GM18873 (cell line): ENCODE results near the gene LRRC8D.
"Not testable (repeated sequence)": the region's sequence is repeated elsewhere in the genome, so short reads cannot be mapped to it uniquely, and the experiment has no call there.

Experiments used
- ATAC-seq: cut with Tn5 transposase; IDR thresholded peaks from one replicate; pipeline ENCODE4 v1.9.1; 2021; ENCODE audit warnings: mild to moderate bottlenecking, moderate library complexity, moderate number of reproducible peaks; ENCODE audit not compliant: unreplicated experiment, low FRiP score

LRRC8D gene

GRCh38 chr1:89980605-89981004 is 159.8 kb downstream of the LRRC8D start:
- no peak for ATAC-seq

GRCh38 chr1:89982846-89983245 is 162.0 kb downstream of the LRRC8D start:
- ATAC-seq = not testable (repeated sequence)

GRCh38 chr1:89984564-89985116 is 163.8 kb downstream of the LRRC8D start:
- ATAC-seq = not testable (repeated sequence)

GRCh38 chr1:89986020-89986419 is 165.2 kb downstream of the LRRC8D start:
- no peak for ATAC-seq
